OCI-LY1 (cell line): ENCODE data around the gene PLIN5.

ENCODE experiments used
- EZH2 ChIP-seq: fragments of 200-600 bp; sonication (generic), shearing (Covaris generic); IDR thresholded peaks from 2 replicates; pipeline ENCODE4 v1.8.0; 2017; ENCODE audit warnings: borderline replicate concordance, mixed run types, mild to moderate bottlenecking, antibody characterized with exemption, low read length, moderate library complexity, mixed read lengths
- TF ChIP-seq, protein P1 (sequence below): fragments of 200-600 bp; sonication (generic), shearing (Covaris generic); IDR thresholded peaks from 2 replicates; pipeline ENCODE4 v1.5.1; 2017; ENCODE audit warnings: mild to moderate bottlenecking, antibody characterized with exemption, low read length, moderate library complexity, mixed read lengths

DNA sequence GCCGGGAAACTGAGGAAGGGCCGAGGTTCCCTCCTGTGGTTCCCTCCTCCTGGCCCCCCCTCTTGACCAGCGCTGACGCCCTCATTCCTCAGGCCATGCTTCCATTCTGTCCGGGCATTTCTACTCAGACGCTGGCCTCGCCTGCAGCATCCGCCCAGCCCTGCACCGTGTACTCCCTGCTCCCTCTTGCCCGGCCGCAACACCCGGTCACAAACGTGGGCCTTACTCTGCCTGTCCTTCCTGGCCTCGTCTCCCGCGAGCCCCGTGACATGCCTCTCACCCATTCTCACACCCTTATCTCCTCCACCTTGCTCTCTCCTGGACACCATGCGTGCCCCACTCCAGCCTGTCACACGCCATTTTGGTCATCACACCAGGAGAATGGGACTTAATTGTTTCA lies 51.6 kb downstream of the PLIN5 start:
- TF ChIP-seq, protein P1, sequence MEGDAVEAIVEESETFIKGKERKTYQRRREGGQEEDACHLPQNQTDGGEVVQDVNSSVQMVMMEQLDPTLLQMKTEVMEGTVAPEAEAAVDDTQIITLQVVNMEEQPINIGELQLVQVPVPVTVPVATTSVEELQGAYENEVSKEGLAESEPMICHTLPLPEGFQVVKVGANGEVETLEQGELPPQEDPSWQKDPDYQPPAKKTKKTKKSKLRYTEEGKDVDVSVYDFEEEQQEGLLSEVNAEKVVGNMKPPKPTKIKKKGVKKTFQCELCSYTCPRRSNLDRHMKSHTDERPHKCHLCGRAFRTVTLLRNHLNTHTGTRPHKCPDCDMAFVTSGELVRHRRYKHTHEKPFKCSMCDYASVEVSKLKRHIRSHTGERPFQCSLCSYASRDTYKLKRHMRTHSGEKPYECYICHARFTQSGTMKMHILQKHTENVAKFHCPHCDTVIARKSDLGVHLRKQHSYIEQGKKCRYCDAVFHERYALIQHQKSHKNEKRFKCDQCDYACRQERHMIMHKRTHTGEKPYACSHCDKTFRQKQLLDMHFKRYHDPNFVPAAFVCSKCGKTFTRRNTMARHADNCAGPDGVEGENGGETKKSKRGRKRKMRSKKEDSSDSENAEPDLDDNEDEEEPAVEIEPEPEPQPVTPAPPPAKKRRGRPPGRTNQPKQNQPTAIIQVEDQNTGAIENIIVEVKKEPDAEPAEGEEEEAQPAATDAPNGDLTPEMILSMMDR = no peak
- TF ChIP-seq EZH2 = no peak
